CD4-positive, alpha-beta T cell treated with Interleukin-2 at 100 ng/mL for 4 hours (primary cell): Measurements from ENCODE around the gene HTRA1.
A peak's percentile ranks its signal among the peaks of the same experiment; 100 is the strongest.

ENCODE experiments used
- DNase-seq: peaks from one replicate; pipeline ENCODE4 v3.0.0-alpha.2; 2020; ENCODE audit warnings: low spot score

Gene HTRA1

GRCh38 chr10:122474131-122474818, 12.9 kb downstream of the HTRA1 start:
- no peak for DNase-seq

GRCh38 chr10:122475100-122475499, 13.7 kb downstream of the HTRA1 start:
- no peak for DNase-seq

GRCh38 chr10:122475591-122476332, 14.4 kb downstream of the HTRA1 start:
- no peak for DNase-seq

DNA sequence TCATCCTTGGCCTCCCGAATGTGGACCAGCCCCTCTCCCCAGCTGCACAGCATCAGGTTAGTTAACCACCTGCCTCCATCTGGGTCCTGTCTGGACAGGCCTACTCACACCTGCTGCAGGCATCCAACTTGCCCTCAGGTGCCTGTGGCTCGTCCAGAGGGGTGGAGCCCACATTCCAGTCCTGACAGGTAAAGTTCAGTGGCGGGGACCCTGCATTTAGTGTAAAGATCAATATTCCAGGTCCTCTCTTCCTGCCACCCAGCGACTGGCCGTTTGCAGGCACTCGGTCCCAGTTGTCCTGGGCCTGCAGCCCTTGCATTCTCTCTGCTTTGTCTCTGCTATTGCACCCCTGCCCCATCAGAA, 15.0 kb downstream of the HTRA1 start:
- DNase-seq: no peak

DNA sequence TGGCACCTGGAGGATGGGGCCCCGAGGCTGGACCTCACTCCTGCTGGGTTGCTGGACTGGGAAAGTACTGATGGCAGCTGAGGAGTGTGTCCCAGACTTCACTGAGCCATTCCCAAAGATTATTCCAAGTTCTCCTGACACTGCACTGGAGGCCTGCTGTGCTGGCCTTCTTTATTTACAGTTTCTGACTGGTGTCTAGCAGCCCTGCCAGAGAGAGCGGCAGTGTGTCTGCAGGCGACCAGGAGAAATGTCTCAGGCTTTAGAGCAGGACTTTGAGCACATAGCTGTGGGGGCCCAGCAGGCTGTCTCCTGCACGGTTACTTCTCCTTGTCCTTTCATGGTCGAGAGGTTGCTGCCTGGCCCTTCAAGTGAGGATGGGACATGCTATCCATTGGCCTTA, 16.1 kb downstream of the HTRA1 start:
- DNase-seq: no peak

- no peak for DNase-seq
Measured at GRCh38 chr10:122478971-122479370, 17.6 kb downstream of the HTRA1 start.

DNA sequence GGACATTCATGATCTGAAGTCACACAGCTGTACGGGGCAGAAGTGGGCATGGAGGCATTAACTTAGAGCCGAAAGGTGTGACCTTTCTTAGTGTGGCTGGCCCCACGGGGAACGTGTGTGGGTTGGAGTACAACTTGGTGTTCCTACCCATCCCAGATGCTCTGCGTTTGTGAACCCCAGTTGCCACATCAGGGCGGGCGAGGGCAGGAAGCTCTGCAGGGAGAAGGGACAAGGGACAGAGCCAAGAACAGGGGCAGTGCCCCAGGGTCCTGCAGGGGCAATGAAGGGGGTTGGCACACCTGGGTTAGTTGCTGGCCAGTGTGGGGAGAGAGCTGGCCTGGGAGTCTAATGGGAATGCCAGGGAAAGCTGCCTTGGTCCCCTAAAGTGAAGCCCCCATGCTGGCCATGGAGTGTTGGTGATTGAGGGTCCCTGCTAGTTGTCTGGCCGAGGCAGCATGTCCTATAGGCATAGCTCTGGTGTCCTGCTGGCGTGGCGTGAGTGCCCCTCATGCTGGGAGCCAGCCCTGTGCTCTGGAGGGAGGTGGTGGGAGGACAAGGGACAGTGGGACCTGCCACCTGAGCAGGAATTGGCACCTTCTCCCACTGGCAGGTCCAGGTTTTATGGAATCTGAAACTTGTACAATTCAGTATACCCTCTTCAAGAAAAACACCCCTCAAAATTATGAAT, 18.9 kb downstream of the HTRA1 start:
- no peak for DNase-seq

- DNase-seq: no peak
Measured at GRCh38 chr10:122481296-122482056, 20.1 kb downstream of the HTRA1 start.

- no peak for DNase-seq
Measured at GRCh38 chr10:122484276-122485060, 23.1 kb downstream of the HTRA1 start.

GRCh38 chr10:122485670-122486069, 24.3 kb downstream of the HTRA1 start:
- no peak for DNase-seq

- DNase-seq: no peak
Measured at GRCh38 chr10:122486406-122487080, 25.2 kb downstream of the HTRA1 start.

- DNase-seq: no peak
Measured at GRCh38 chr10:122487174-122487765, 25.9 kb downstream of the HTRA1 start.

GRCh38 chr10:122490268-122490667, 28.9 kb downstream of the HTRA1 start:
- no peak for DNase-seq

DNA sequence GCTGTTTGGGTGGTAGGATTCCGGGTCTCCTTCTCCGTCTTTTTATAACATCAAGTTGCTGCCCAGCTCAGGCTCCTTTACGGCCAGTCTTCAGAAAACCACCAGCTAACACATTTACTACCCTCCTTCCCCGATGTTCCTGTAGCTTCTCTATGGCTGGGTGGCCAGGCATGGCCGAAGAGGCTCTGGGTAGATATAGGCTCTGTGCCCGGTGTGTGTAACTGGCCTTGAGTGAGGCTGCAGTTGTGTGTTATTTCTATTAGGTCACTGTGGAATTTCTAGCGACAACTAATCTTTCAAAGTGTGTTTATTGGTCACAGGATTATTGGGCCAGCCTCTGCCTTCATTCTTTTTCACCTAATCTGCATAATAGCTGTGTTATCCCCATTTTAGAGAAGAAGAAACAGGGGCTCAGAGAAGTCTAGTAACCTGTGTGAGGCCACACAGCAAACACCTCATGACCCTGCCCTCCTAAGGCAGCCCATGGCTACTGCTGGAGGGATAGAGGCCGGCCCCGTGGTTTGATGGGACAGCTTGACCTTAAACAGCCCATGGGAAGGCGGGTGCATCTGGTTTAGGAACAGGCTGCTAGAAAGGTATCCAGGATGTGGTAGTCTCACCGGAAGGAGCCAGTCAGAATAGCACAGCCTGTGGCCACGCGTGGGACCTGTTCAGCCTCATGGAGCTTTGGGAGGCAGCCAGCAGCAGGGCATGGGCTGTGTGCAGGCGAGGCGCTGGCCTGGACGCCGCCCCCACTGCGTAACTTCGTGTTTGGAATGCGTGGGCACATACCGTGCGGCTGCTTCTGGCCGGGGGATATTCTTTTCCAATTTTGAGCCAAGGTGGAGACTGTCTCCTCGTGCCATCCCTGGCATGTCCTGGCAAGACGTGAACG, 29.7 kb downstream of the HTRA1 start:
- peak; percentile 16 for DNase-seq

GRCh38 chr10:122492006-122492405, 30.7 kb downstream of the HTRA1 start:
- no peak for DNase-seq

DNA sequence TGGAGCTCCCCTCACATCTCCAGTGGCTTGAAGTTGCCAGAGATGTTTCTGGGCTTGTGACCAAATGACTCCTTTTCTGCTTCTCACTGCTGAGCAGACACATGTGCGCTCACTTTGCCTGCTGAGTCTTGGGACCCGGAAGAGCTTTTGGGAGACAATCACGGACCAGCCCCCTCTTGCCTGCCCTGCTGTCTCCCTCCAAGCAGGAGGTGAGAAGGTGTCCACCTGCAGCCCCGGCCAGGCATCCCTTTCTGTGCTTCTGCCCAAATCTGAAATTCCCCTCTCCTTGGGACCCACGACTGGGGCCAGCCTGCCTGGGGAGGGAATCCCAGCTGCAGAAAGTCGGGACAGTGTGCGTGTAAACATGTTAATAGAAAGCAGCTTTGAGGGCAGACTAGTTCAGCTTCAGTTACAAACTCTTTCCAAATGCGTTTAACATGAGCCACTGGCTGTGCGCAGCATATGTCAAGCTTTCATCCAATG, 31.7 kb downstream of the HTRA1 start:
- DNase-seq: no peak

DNA sequence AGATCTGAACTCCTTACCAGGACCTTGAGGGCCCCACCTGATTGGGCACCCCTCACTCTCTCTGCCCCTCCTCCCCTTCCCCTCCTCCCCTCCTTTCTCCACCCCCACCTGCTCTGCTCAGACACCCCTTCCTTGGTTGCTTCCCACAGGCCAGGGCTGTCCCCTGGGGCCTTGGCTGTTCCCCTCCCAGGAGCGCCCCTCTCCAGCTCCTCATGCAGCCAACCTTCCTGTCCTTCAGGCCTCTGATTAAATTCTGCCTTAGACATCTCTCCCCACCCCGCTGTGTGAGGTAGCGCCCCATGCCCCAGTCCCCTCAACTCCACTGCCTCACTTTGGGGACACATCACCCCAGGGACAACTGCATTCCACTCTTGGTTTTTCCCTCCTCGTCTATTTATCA, 32.4 kb downstream of the HTRA1 start:
- no peak for DNase-seq

- no peak for DNase-seq
Measured at GRCh38 chr10:122494173-122494820, 32.9 kb downstream of the HTRA1 start.

- DNase-seq: no peak
Measured at GRCh38 chr10:122494833-122495232, 33.5 kb downstream of the HTRA1 start.
